Fibroblast of lung (primary cell): Measurements from ENCODE around the gene PTEN. TPM values are rescaled to one million over a fixed set of nuclear protein-coding genes. Genes with fewer than 3 reads are reported as not detected.

Source experiments
- DNase-seq, 2 donors: peaks; one replicate each; pipeline versions ENCODE4 v3.0.0 to v3.0.0-alpha.2; 2010; ENCODE audit warnings: low read depth in 2 of 2
- H2AFZ ChIP-seq: 2 replicates; pipeline ENCODE4 v1.5.1; 2012; ENCODE audit warnings: low read length, control low read depth, inconsistent platforms
- H3K27ac ChIP-seq: 2 replicates; pipeline ENCODE4 v1.5.1; 2011; ENCODE audit warnings: low read length, control low read depth; ENCODE audit not compliant: insufficient read depth
- H3K27me3 ChIP-seq: 2 replicates; pipeline ENCODE4 v1.5.1; 2011; ENCODE audit warnings: mild to moderate bottlenecking, low read length; ENCODE audit not compliant: control insufficient read depth, insufficient read depth
- H3K36me3 ChIP-seq: 2 replicates; pipeline ENCODE4 v1.5.1; 2011; ENCODE audit warnings: low read length; ENCODE audit not compliant: control insufficient read depth, insufficient read depth
- H3K4me1 ChIP-seq: 2 replicates; pipeline ENCODE4 v1.5.1; 2011; ENCODE audit warnings: low read length; ENCODE audit not compliant: control insufficient read depth, insufficient read depth; ENCODE audit errors: extremely low read depth
- H3K4me2 ChIP-seq: 2 replicates; pipeline ENCODE4 v1.5.1; 2011; ENCODE audit warnings: low read length, control low read depth; ENCODE audit not compliant: insufficient read depth; ENCODE audit errors: extremely low read depth
- H3K4me3 ChIP-seq, 4 experiments: fragments of 200-600 bp in 1 of 4; sonication (generic) in 1 of 4; replicated peaks in 1 of 4; 2 replicates each; pipeline ENCODE4 v1.5.1; 2011 to 2016; ENCODE audit warnings: low read length in 4 of 4, low read depth in 3 of 4, mild to moderate bottlenecking in 3 of 4, control low read depth in 2 of 4, inconsistent platforms in 1 of 4, mixed read lengths in 1 of 4; ENCODE audit not compliant: insufficient read depth in 1 of 4; ENCODE audit errors: control extremely low read depth in 1 of 4
- H3K79me2 ChIP-seq: 2 replicates; pipeline ENCODE4 v1.5.1; 2012; ENCODE audit warnings: mild to moderate bottlenecking, low read length, inconsistent platforms; ENCODE audit not compliant: control insufficient read depth, insufficient read depth
- H3K9ac ChIP-seq: 2 replicates; pipeline ENCODE4 v1.5.1; 2011; ENCODE audit warnings: mild to moderate bottlenecking, low read length, control low read depth; ENCODE audit not compliant: insufficient read depth
- H3K9me3 ChIP-seq: 2 replicates; pipeline ENCODE4 v1.5.1; 2012; ENCODE audit warnings: low read depth, low read length; ENCODE audit not compliant: control insufficient read depth, insufficient read depth
- H4K20me1 ChIP-seq: 2 replicates; pipeline ENCODE4 v1.5.1; 2011; ENCODE audit warnings: low read length; ENCODE audit not compliant: control insufficient read depth, insufficient read depth; ENCODE audit errors: extremely low read depth
- CTCF ChIP-seq, 2 donors: IDR thresholded peaks in 1 of 2; conservative IDR thresholded peaks in 1 of 2; 1 replicate in 1 of 2; 2 replicates in 1 of 2; pipeline ENCODE4 v1.5.1; 2011 to 2012; ENCODE audit warnings: low read length in 2 of 2, control low read depth in 1 of 2, inconsistent platforms in 1 of 2, low read depth in 1 of 2, mild to moderate bottlenecking in 1 of 2
- EZH2 ChIP-seq: IDR thresholded peaks from 2 replicates; pipeline ENCODE4 v1.5.1; 2012; ENCODE audit warnings: low read length, control low read depth, mild to moderate bottlenecking; ENCODE audit errors: missing control alignments
- polyA plus RNA-seq, 2 donors: library from polyadenylated mRNA; depleted of rRNA in 1 of 2; stranded (reverse) in 1 of 2; unstranded in 1 of 2; fragments of >200 nt; gene quantifications; 2 replicates each; pipeline ENCODE4 v1.2.1, GENCODE V29; 2011 to 2012; ENCODE audit warnings: missing spikeins in 1 of 2
- total RNA-seq: library from RNA; depleted of rRNA; stranded (reverse); fragments of >200 nt; gene quantifications from 2 replicates; pipeline ENCODE4 v1.2.1, GENCODE V29; 2014

The PTEN gene
- total and polyA plus RNA-seq, 2 donors (not counting 1 experiment from before 2014, with no cell fraction given): 60.2 to 200 TPM

DNA sequence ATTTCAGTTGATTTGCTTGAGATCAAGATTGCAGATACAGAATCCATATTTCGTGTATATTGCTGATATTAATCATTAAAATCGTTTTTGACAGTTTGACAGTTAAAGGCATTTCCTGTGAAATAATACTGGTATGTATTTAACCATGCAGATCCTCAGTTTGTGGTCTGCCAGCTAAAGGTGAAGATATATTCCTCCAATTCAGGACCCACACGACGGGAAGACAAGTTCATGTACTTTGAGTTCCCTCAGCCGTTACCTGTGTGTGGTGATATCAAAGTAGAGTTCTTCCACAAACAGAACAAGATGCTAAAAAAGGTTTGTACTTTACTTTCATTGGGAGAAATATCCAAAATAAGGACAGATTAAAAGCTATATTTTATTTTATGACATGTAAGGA lies 94.3 kb downstream of the PTEN start:
- H4K20me1 ChIP-seq: no peaks in the 10 kb centered on the region
- H3K27ac ChIP-seq: no peak overlapping the region
- H3K9me3 ChIP-seq: no peaks in the 10 kb centered on the region
- no peaks in the 10 kb centered on the region for H3K27me3 ChIP-seq
- no peak overlapping the region for H2AFZ ChIP-seq
- no peak for TF ChIP-seq CTCF (conservative IDR thresholded peaks at IDR 0.05 in 1 of 2, IDR thresholded peaks at IDR 0.05 in 1 of 2; ENCODE audit: low read depth in 1 of 2, low read length in 2 of 2)
- TF ChIP-seq EZH2: no peak
- peaks cover 2% of the 10 kb centered on the region for H3K36me3 ChIP-seq
- H3K9ac ChIP-seq: no peak overlapping the region
- H3K4me1 ChIP-seq: peaks cover 4% of the 10 kb centered on the region
- peaks cover 7% of the 10 kb centered on the region for H3K79me2 ChIP-seq
- H3K4me3 ChIP-seq: no peak overlapping the region
- no peak overlapping the region for H3K4me2 ChIP-seq
- DNase-seq: no peak

DNA sequence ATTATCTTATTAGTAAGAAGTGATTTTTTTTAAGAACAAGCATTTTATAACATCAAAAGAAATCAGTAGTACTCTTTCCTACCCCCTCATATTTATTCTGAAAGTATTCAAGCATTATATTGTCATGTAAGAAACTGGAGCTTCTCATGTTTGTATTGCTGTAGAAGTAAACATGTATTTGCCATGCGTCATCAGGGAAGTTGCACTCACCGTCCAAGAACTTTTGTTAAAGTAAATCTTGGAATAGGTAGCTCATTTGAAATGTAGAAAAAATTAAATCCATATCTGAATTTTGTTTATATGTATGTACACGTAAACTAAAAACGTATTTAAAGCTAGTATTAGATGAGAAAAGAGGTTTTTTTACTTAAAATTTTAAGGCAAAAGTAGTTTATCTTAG lies 96.8 kb downstream of the PTEN start:
- Histone ChIP-seq H4K20me1 (no peaks in the 10 kb centered on the region), H3K79me2 (peaks cover 11% of the 10 kb centered on the region), H3K4me3 (no peak overlapping the region), H3K36me3 (peaks cover 3% of the 10 kb centered on the region), H3K4me2 (no peak overlapping the region), H3K9me3 (no peaks in the 10 kb centered on the region), H3K9ac (no peak overlapping the region), H3K27ac (no peak overlapping the region), H3K27me3 (no peaks in the 10 kb centered on the region), H3K4me1 (peaks cover 5% of the 10 kb centered on the region), H2AFZ (no peak overlapping the region)
- DNase-seq: peak in 1 of 2 donors; percentile 63
- TF ChIP-seq CTCF (conservative IDR thresholded peaks at IDR 0.05 in 1 of 2, IDR thresholded peaks at IDR 0.05 in 1 of 2; ENCODE audit: low read depth in 1 of 2, low read length in 2 of 2): no peak
- no peak for TF ChIP-seq EZH2

- Histone ChIP-seq H2AFZ (no peak overlapping the region), H4K20me1 (no peaks in the 10 kb centered on the region), H3K4me3 (no peak overlapping the region), H3K4me1 (peaks cover 5% of the 10 kb centered on the region), H3K79me2 (peaks cover 7% of the 10 kb centered on the region), H3K9me3 (no peaks in the 10 kb centered on the region), H3K9ac (no peak overlapping the region), H3K27me3 (no peaks in the 10 kb centered on the region), H3K4me2 (no peak overlapping the region), H3K27ac (peak overlapping the region; percentile 28), H3K36me3 (peaks cover 3% of the 10 kb centered on the region)
- TF ChIP-seq CTCF (conservative IDR thresholded peaks at IDR 0.05 in 1 of 2, IDR thresholded peaks at IDR 0.05 in 1 of 2; ENCODE audit: low read depth in 1 of 2, low read length in 2 of 2) (no peak), EZH2 (no peak)
- peak; percentile 55 to 89 for DNase-seq
These were observed 97.9 kb downstream of the PTEN start for GRCh38 chr10:87961314-87961713.
